NCI-H2107 treated with DMSO at 0.1 percent for 48 hours (cell line): ENCODE results near the gene MGLL.
A peak's percentile ranks its signal among the peaks of the same experiment; 100 is the strongest.

ENCODE experiments used
- DNase-seq: peaks from one replicate; lab custom pipeline; 2025; ENCODE audit not compliant: unreplicated experiment; lab: John Stamatoyannopoulos, UW

Gene MGLL

GRCh38 chr3:127822041-127822681 is at the start of gene MGLL:
MGLL (minus strand) TSS chr3:127822515; CDS start chr3:127822318, 197 bp downstream.
- DNase-seq: no peak

- DNase-seq: no peak
Observed at GRCh38 chr3:127870156-127870555, 47.8 kb upstream of the MGLL start.

- DNase-seq: no peak
Observed at GRCh38 chr3:127867986-127868385, 45.7 kb upstream of the MGLL start.

- DNase-seq: no peak
Observed at GRCh38 chr3:127867412-127867811, 45.1 kb upstream of the MGLL start.

- no peak for DNase-seq
Observed at GRCh38 chr3:127865941-127866340, 43.6 kb upstream of the MGLL start.

- no peak for DNase-seq
Observed at GRCh38 chr3:127860211-127860696, 37.9 kb upstream of the MGLL start.

GRCh38 chr3:127859730-127860129 is 37.4 kb upstream of the MGLL start:
- DNase-seq: no peak

GRCh38 chr3:127858937-127859336 is 36.6 kb upstream of the MGLL start:
- DNase-seq: no peak

GRCh38 chr3:127858521-127858920 is 36.2 kb upstream of the MGLL start:
- no peak for DNase-seq

- DNase-seq: no peak
Observed at GRCh38 chr3:127857333-127857732, 35.0 kb upstream of the MGLL start.

GRCh38 chr3:127856801-127857200 is 34.5 kb upstream of the MGLL start:
- no peak for DNase-seq

GRCh38 chr3:127855246-127855645 is 32.9 kb upstream of the MGLL start:
- no peak for DNase-seq

GRCh38 chr3:127853681-127854080 is 31.4 kb upstream of the MGLL start:
- no peak for DNase-seq

GRCh38 chr3:127851899-127852298 is 29.6 kb upstream of the MGLL start:
- DNase-seq: peak; percentile 80

GRCh38 chr3:127849368-127849767 is 27.1 kb upstream of the MGLL start:
- no peak for DNase-seq

GRCh38 chr3:127848131-127849129 is 26.1 kb upstream of the MGLL start:
- peak; percentile 19 for DNase-seq

GRCh38 chr3:127847236-127847720 is 25.0 kb upstream of the MGLL start:
- DNase-seq: no peak

GRCh38 chr3:127846576-127846975 is 24.3 kb upstream of the MGLL start:
- no peak for DNase-seq

- DNase-seq: no peak
Observed at GRCh38 chr3:127844326-127844942, 22.1 kb upstream of the MGLL start.

- no peak for DNase-seq
Observed at GRCh38 chr3:127840671-127841070, 18.4 kb upstream of the MGLL start.

GRCh38 chr3:127839099-127839498 is 16.8 kb upstream of the MGLL start:
- no peak for DNase-seq
